ENCODE data around the gene ZDHHC11B. TPM values are rescaled to one million over a fixed set of nuclear protein-coding genes. Genes with fewer than 3 reads are reported as not detected.
"Not testable (repeated sequence)": the region's sequence is repeated elsewhere in the genome, so short reads cannot be mapped to it uniquely, and the experiment has no call there.

ZDHHC11B gene
- total and polyA plus RNA-seq, 2 experiments from 2014 or later: not detected

DNA sequence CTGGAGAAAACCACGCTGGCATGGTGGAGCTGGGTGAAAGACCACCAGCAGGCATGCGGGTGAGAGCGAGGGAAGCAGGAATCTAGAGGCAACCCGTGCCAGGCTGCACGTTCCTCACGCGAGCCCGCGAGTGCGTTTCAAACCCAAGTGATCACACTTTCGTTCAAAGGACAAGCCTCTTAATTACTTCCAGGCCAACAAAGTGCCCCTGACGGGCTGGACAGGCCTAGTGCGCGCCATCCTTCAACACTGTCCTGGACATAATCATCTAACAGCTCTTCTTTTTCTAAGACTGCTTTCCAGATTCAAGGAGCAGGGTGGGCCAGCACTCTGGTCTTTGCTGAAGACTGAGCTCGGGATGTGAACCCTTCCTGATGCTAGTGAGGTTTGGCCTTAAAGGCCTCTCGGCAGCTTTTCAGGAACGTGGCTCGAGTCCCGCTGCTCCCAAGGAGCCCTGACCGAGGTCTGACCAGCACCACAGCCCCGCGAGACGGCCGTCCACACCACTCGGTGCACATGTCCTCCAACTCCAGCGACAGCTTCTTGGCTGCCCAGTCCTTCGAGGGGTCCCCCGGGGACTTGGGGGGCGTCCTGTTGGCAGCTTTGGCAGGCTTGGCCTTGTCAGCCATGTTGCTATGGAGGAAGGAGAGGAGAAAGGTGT, 14.9 kb downstream of the ZDHHC11B start:
- H2AFZ ChIP-seq; in situ Hi-C loops (cut with MboI); H3K27ac ChIP-seq; H3K4me1 ChIP-seq (ENCODE audit: insufficient read depth); H4K20me1 ChIP-seq (ENCODE audit: insufficient read depth); DNase-seq; H3K9ac ChIP-seq; H3K79me2 ChIP-seq (ENCODE audit: insufficient read depth); H3K4me2 ChIP-seq (ENCODE audit: unreplicated experiment); H3K9me2 ChIP-seq (ENCODE audit: insufficient read depth); H3K4me3 ChIP-seq; H3K36me3 ChIP-seq (ENCODE audit: low read depth); H3K9me3 ChIP-seq (ENCODE audit: low read depth); H3F3A ChIP-seq (ENCODE audit: insufficient read depth); H3K27me3 ChIP-seq (replicated peaks; ENCODE audit: insufficient read depth): not testable (repeated sequence)
- 36 to 43% methylated on average over 28 to 29 of the region's 29 CpGs for WGBS, 2 experiments (ENCODE audit: low coverage in 1 of 2, low lambda C conversion rate in 2 of 2, missing lambda C conversion rate in 2 of 2)

DNA sequence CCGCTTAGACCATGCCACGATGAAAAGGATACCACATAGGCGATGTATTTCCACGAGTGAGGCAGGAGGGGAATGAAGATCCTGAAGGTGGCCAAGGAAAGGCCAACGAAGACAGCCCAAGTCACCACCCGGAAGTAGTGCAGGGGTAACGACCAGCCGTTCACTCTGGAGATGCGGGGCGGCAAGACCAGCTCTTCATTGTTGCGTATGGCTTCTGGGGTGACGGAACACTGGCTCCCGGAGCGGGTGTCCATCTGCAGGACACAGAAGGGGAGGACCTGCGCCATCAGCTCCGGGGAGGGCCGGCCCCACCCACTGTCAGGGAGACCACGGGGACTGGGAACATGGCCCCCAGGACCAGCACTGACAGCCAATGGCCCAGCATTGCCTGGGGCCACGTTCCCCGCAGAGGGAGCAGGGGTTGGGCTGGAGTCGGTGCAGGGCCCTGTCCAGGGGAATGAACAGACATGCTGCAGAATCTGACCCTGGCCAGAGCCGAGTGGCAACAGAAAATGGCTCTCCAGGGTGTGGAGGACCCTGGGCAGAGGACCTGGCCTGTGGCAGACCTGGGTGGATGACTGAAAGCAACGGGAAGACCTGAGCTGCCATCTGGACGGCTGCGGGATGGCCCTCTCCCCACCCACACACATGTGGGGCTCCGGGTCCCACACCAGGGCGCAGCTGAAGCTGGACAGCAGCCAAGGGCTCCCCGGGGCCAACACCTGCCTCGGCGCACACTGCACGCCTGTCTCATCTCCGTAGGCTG, 17.7 kb downstream of the ZDHHC11B start:
- Histone ChIP-seq H3K36me3 (ENCODE audit: low read depth) (no peaks in the 10 kb centered on the region), H3K79me2 (ENCODE audit: insufficient read depth) (no peaks in the 10 kb centered on the region), H3K4me1 (ENCODE audit: insufficient read depth) (no peaks in the 10 kb centered on the region), H4K20me1 (ENCODE audit: insufficient read depth) (no peaks in the 10 kb centered on the region), H2AFZ (no peak overlapping the region), H3K4me2 (ENCODE audit: unreplicated experiment) (no peak overlapping the region), H3K9ac (no peak overlapping the region), H3K4me3 (no peak overlapping the region), H3K9me2 (ENCODE audit: insufficient read depth) (no peaks in the 10 kb centered on the region), H3F3A (ENCODE audit: insufficient read depth) (no peaks in the 10 kb centered on the region), H3K27ac (no peak overlapping the region), H3K9me3 (ENCODE audit: low read depth) (no peaks in the 10 kb centered on the region), H3K27me3 (replicated peaks; ENCODE audit: insufficient read depth) (no peaks in the 10 kb centered on the region)
- DNase-seq: no peak
- TF ChIP-seq EZH2 (IDR thresholded peaks at IDR 0.05; ENCODE audit: insufficient read depth, poor library complexity, severe bottlenecking) (no peak), EZH2phosphoT487 (IDR thresholded peaks at IDR 0.05; ENCODE audit: insufficient read depth, low read depth) (no peak)
- 64 to 67% methylated on average over 28 of the region's 32 CpGs for WGBS, 2 experiments (ENCODE audit: low coverage in 1 of 2, low lambda C conversion rate in 2 of 2, missing lambda C conversion rate in 2 of 2)
- in situ Hi-C loops (cut with MboI): no loop called here

DNA sequence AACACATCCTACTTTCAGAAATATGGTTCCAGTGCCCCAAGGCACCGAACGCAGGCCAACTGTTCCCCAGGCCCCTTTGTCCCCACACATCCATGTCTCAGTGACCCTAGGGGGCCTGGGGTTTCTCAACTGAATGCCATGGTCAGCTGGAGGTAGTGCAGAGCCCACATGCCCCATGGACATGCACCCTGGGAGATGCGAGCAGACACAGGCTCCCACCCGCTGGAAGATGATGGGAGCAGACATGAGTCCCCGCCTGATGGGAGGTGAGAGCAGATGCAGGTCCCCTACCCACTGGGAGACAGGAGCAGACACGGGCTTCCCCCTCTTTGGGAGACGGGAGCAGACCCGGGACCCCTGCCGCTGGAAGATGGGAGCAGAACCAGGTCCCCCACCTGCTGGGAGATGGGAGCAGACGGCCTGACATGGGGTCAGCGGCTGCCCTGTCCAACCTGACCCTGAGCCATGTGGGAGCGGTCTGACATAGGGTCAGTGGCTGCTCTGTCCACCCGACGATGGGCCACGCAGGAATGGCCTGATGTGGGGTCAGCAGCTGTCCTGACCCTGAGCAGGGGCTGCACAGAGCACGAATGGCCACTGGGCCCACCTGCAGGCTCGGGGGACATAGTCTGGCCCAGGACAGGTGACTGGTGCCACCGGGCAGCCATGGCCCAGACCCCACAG, 18.4 kb downstream of the ZDHHC11B start:
- WGBS, 2 experiments (ENCODE audit: low coverage in 1 of 2, low lambda C conversion rate in 2 of 2, missing lambda C conversion rate in 2 of 2): 55 to 56% methylated on average over 18 of the region's 18 CpGs
- no peaks in the 10 kb centered on the region for H3K27me3 ChIP-seq (replicated peaks; ENCODE audit: insufficient read depth)
- no peak overlapping the region for H3K27ac ChIP-seq
- no peaks in the 10 kb centered on the region for H4K20me1 ChIP-seq (ENCODE audit: insufficient read depth)
- H2AFZ ChIP-seq: no peak overlapping the region
- no peak overlapping the region for H3K9ac ChIP-seq
- TF ChIP-seq EZH2phosphoT487 (IDR thresholded peaks at IDR 0.05; ENCODE audit: insufficient read depth, low read depth) (no peak), EZH2 (IDR thresholded peaks at IDR 0.05; ENCODE audit: insufficient read depth, poor library complexity, severe bottlenecking) (no peak)
- no peaks in the 10 kb centered on the region for H3K9me3 ChIP-seq (ENCODE audit: low read depth)
- H3K4me3 ChIP-seq: no peak overlapping the region
- H3K4me1 ChIP-seq (ENCODE audit: insufficient read depth): no peaks in the 10 kb centered on the region
- H3K79me2 ChIP-seq (ENCODE audit: insufficient read depth): no peaks in the 10 kb centered on the region
- H3K36me3 ChIP-seq (ENCODE audit: low read depth): no peaks in the 10 kb centered on the region
- H3K4me2 ChIP-seq (ENCODE audit: unreplicated experiment): no peak overlapping the region
- H3F3A ChIP-seq (ENCODE audit: insufficient read depth): no peaks in the 10 kb centered on the region
- no peaks in the 10 kb centered on the region for H3K9me2 ChIP-seq (ENCODE audit: insufficient read depth)
- no peak for DNase-seq
- in situ Hi-C loops (cut with MboI): no loop called here

DNA sequence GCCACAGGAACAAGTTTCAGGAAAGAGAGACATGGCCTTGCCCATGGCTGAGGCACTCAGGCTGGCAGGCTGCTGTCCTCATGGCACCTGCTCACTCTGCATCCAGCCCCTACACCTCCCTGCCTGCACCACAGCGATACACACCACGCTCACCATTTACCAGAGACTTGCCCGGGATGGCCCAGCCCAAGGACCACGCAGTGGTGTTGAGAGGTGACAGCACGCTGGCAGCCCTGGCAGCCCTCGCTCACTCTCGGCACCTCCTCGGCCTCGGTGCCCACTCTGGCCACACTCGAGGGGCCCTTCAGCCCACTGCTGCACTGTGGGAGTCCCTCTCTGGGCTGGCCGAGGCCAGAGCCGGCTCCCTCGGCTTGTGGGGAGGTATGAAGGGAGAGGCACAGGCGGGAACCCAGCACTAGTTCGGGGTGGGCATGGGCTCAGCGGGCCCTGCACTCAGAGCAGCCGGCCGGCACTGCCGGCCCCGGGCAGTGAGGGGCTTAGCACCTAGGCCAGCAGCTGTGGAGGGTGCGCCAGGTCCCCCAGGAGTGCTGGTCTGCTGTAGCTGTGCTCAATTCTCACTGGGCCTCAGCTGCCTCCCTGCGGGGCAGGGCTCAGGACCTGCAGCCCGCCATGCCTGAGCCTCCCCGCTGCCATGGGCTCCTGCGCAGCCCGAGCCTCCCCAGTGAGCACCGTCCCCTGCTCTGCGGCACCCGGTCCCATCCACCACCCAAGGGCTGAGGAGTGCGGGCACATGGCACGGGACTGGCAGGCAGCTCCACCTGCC, 20.3 kb downstream of the ZDHHC11B start:
- Histone ChIP-seq H3K27ac (no peak overlapping the region), H3K9me3 (ENCODE audit: low read depth) (no peaks in the 10 kb centered on the region), H3K4me3 (no peak overlapping the region), H3K4me2 (ENCODE audit: unreplicated experiment) (no peak overlapping the region), H3K4me1 (ENCODE audit: insufficient read depth) (no peaks in the 10 kb centered on the region), H3K27me3 (replicated peaks; ENCODE audit: insufficient read depth) (0 out of 2 replicates have a peak, but pooled peaks cover 4% of the 10 kb centered on the region), H3K79me2 (ENCODE audit: insufficient read depth) (no peaks in the 10 kb centered on the region), H2AFZ (no peak overlapping the region), H3K36me3 (ENCODE audit: low read depth) (no peaks in the 10 kb centered on the region), H3K9ac (no peak overlapping the region), H4K20me1 (ENCODE audit: insufficient read depth) (no peaks in the 10 kb centered on the region), H3F3A (ENCODE audit: insufficient read depth) (no peaks in the 10 kb centered on the region), H3K9me2 (ENCODE audit: insufficient read depth) (no peaks in the 10 kb centered on the region)
- in situ Hi-C loops (cut with MboI): no loop called here
- no peak for DNase-seq
- 70 to 73% methylated on average over 28 to 31 of the region's 31 CpGs for WGBS, 2 experiments (ENCODE audit: low coverage in 1 of 2, low lambda C conversion rate in 2 of 2, missing lambda C conversion rate in 2 of 2)
- TF ChIP-seq EZH2 (IDR thresholded peaks at IDR 0.05; ENCODE audit: insufficient read depth, poor library complexity, severe bottlenecking) (no peak), EZH2phosphoT487 (IDR thresholded peaks at IDR 0.05; ENCODE audit: insufficient read depth, low read depth) (no peak)
